BLaER1 treated with 17β-estradiol and CSF1 and Interleukin-3, amounts not matched to agents 10 nM and 100 nM (cell line): ENCODE measurements around the gene NEK6.

ENCODE experiments used
- H3K27ac ChIP-seq, 11 experiments: shearing (Covaris generic); formaldehyde crosslinking; 2 replicates each; pipeline ENCODE4 v1.8.1; 2022
- H3K27me3 ChIP-seq, 11 experiments: shearing (Covaris generic); formaldehyde crosslinking; 2 replicates each; pipeline ENCODE4 v1.8.1; 2022
- H3K36me3 ChIP-seq, 11 experiments: shearing (Covaris generic); formaldehyde crosslinking; 2 replicates each; pipeline ENCODE4 v1.8.1; 2022
- H3K4me1 ChIP-seq, 10 experiments: shearing (Covaris generic); formaldehyde crosslinking; 2 replicates each; pipeline ENCODE4 v1.8.1; 2022
- H3K4me2 ChIP-seq, 11 experiments: shearing (Covaris generic); formaldehyde crosslinking; 2 replicates each; pipeline ENCODE4 v1.8.1; 2022
- H3K4me3 ChIP-seq, 10 experiments: shearing (Covaris generic); formaldehyde crosslinking; 2 replicates each; pipeline ENCODE4 v1.8.1; 2022
- H3K9ac ChIP-seq, 11 experiments: shearing (Covaris generic); formaldehyde crosslinking; 2 replicates each; pipeline ENCODE4 v1.8.1; 2022
- H3K9me3 ChIP-seq, 11 experiments: shearing (Covaris generic); formaldehyde crosslinking; replicated peaks in 1 of 11; 2 replicates each; pipeline ENCODE4 v1.8.1; 2022
- H4K20me1 ChIP-seq, 11 experiments: shearing (Covaris generic); formaldehyde crosslinking; 2 replicates each; pipeline ENCODE4 v1.8.1; 2022
- Cebpa-rat ChIP-seq, 11 experiments: shearing (Covaris generic); IDR thresholded peaks; 2 replicates each; pipeline ENCODE4 v1.8.1; 2022

The NEK6 gene

GRCh38 chr9:124355941-124356744, 98.4 kb downstream of the NEK6 start:
- no peak overlapping the region for H3K4me3 ChIP-seq
- H3K27ac ChIP-seq, result no peak overlapping the region
- H3K4me2 ChIP-seq, result no peak overlapping the region
- no peak for TF ChIP-seq Cebpa-rat (IDR thresholded peaks at IDR 0.05)
- no peaks in the 10 kb centered on the region for H3K9me3 ChIP-seq
- no peak overlapping the region for H3K9ac ChIP-seq
- peaks cover 85 to 100% (median 100%) of the 10 kb centered on the region in 11 experiments for H4K20me1 ChIP-seq
- peaks cover 69 to 98% (median 89%) of the 10 kb centered on the region in 11 experiments for H3K36me3 ChIP-seq
- no peaks in the 10 kb centered on the region for H3K27me3 ChIP-seq
- H3K4me1 ChIP-seq, result peaks cover 0 to 21% (median 0%) of the 10 kb centered on the region in 10 experiments; a peak in 5 of 20 replicates

DNA sequence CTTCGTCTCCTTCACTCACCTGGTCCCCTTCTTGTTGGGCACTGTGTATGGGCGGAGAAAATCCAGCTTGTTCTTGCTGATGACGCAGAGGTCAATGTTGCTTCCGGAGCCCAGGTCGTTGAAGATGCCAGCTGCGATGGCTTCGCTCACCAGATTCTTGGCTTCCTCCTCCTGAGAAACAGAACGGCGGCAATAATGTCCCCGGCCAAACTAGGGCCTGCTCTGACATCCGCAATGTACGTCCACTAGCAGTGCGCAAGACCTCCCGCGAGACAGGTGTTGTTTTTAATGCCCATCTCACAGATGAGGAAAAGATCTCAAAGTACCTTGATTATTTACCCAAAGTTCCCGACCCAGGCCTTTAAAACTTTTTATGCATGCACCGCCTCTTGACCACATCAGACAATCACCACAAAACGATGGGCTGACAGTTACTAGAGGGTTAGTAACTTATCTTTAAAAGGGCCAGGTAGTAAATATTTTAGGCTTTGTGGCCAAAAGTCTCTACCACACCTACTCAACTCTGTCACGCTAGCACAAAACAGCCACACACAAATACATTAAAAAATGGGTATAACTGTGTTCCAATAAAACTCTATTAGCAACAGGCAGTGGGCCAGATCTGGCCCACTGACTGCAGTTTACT, 99.1 kb downstream of the NEK6 start:
- no peak overlapping the region for H3K4me3 ChIP-seq
- H4K20me1 ChIP-seq, result peaks cover 86 to 100% (median 100%) of the 10 kb centered on the region in 11 experiments
- H3K4me1 ChIP-seq, result peaks cover 0 to 21% (median 0%) of the 10 kb centered on the region in 10 experiments; a peak in 5 of 20 replicates
- H3K27me3 ChIP-seq, result no peaks in the 10 kb centered on the region
- no peaks in the 10 kb centered on the region for H3K9me3 ChIP-seq
- H3K36me3 ChIP-seq, result peaks cover 62 to 98% (median 83%) of the 10 kb centered on the region in 11 experiments
- no peak overlapping the region for H3K9ac ChIP-seq
- no peak overlapping the region for H3K4me2 ChIP-seq
- no peak for TF ChIP-seq Cebpa-rat (IDR thresholded peaks at IDR 0.05)
- H3K27ac ChIP-seq, result no peak overlapping the region

GRCh38 chr9:124357721-124358361, 100.1 kb downstream of the NEK6 start:
- Histone ChIP-seq H3K4me3 (no peak overlapping the region), H3K27me3 (no peaks in the 10 kb centered on the region), H4K20me1 (peaks cover 91 to 100% (median 100%) of the 10 kb centered on the region in 11 experiments), H3K4me1 (peaks cover 0 to 21% (median 0%) of the 10 kb centered on the region in 10 experiments; a peak in 5 of 20 replicates), H3K9ac (0 out of 22 replicates have a peak overlapping the region, but pooled peaks of 1 of the 11 experiments have one; percentile 11), H3K4me2 (no peak overlapping the region), H3K9me3 (no peaks in the 10 kb centered on the region), H3K27ac (no peak overlapping the region), H3K36me3 (peaks cover 52 to 98% (median 80%) of the 10 kb centered on the region in 11 experiments)
- no peak for TF ChIP-seq Cebpa-rat (IDR thresholded peaks at IDR 0.05)

DNA sequence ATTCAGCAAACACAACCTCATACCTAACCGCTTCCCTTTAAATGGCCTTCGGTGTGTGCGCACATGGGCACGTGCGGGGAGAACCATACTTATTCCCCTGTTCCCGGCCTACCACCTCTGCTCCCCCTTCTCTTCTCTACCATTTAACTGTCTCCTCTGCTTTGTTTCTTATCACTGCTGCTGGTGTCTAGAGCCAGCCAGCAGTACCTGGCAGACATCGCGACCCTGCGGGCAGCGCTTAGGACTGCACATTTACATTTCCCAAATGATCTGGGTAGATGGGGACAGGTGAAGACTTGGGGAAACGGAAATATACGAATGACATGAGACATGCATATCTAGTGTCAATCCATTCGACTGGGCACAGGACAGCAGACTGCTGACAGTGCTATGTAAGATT, 100.9 kb downstream of the NEK6 start:
- H3K9ac ChIP-seq, result no peak overlapping the region
- H3K36me3 ChIP-seq, result peaks cover 48 to 98% (median 76%) of the 10 kb centered on the region in 11 experiments
- no peak overlapping the region for H3K4me3 ChIP-seq
- H3K9me3 ChIP-seq, result no peaks in the 10 kb centered on the region
- H3K27ac ChIP-seq, result no peak overlapping the region
- H4K20me1 ChIP-seq, result peaks cover 96 to 100% (median 100%) of the 10 kb centered on the region in 11 experiments
- H3K4me2 ChIP-seq, result no peak overlapping the region
- peaks cover 0 to 21% (median 0%) of the 10 kb centered on the region in 10 experiments; a peak in 5 of 20 replicates for H3K4me1 ChIP-seq
- TF ChIP-seq Cebpa-rat (IDR thresholded peaks at IDR 0.05), result no peak
- H3K27me3 ChIP-seq, result no peaks in the 10 kb centered on the region

- H3K4me2 ChIP-seq, result no peak overlapping the region
- peaks cover 94 to 100% (median 100%) of the 10 kb centered on the region in 11 experiments for H4K20me1 ChIP-seq
- no peaks in the 10 kb centered on the region for H3K9me3 ChIP-seq
- no peak overlapping the region for H3K9ac ChIP-seq
- H3K36me3 ChIP-seq, result peaks cover 48 to 98% (median 76%) of the 10 kb centered on the region in 11 experiments
- no peak for TF ChIP-seq Cebpa-rat (IDR thresholded peaks at IDR 0.05)
- H3K27me3 ChIP-seq, result no peaks in the 10 kb centered on the region
- peaks cover 0 to 21% (median 0%) of the 10 kb centered on the region in 10 experiments; a peak in 5 of 20 replicates for H3K4me1 ChIP-seq
- H3K4me3 ChIP-seq, result no peak overlapping the region
- no peak overlapping the region for H3K27ac ChIP-seq
These were observed 101.7 kb downstream of the NEK6 start for GRCh38 chr9:124359426-124359825.

DNA sequence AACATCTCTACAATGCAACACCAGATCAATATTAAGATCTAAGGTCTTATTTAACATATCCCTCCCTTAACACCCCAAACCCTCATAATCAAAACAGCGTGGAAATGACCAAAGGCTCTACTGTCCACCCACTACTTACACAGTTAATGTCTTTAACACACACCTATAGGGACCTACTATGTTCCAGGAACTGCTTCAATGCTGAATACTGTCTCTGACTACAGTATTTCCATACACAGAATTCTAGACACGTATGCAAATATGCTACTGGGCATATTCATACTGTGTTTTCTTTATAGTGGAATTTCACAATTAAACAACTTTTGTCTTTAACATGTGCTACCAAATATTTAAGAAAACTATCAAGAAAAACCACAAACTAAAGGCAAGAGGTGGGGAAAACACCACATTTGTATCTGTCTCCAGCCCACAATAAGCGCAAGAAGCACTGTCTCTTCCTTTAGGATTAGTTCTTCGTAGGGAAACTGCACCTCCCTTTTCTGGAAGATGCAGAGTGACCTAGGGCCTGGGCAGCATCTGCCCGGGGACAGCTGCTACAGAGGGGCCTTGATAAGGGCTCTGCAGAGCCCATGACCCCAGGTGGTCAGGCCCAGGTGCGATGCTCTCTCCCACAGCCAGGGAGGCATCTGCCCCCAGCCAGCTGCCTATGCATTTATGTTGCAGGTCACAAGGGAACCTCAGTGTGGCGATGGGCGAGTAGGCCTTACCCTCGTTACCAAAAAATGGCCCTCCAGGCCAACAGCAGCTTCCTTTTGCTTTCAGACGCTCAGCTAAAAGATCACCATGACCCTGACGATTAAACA, 102.3 kb downstream of the NEK6 start:
- Histone ChIP-seq H3K9ac (no peak overlapping the region), H4K20me1 (peaks cover 93 to 100% (median 100%) of the 10 kb centered on the region in 11 experiments), H3K4me2 (no peak overlapping the region), H3K36me3 (peaks cover 48 to 98% (median 76%) of the 10 kb centered on the region in 11 experiments), H3K4me1 (peaks cover 0 to 21% (median 0%) of the 10 kb centered on the region in 10 experiments; a peak in 5 of 20 replicates), H3K27ac (no peak overlapping the region), H3K9me3 (no peaks in the 10 kb centered on the region), H3K4me3 (no peak overlapping the region), H3K27me3 (no peaks in the 10 kb centered on the region)
- no peak for TF ChIP-seq Cebpa-rat (IDR thresholded peaks at IDR 0.05)

DNA sequence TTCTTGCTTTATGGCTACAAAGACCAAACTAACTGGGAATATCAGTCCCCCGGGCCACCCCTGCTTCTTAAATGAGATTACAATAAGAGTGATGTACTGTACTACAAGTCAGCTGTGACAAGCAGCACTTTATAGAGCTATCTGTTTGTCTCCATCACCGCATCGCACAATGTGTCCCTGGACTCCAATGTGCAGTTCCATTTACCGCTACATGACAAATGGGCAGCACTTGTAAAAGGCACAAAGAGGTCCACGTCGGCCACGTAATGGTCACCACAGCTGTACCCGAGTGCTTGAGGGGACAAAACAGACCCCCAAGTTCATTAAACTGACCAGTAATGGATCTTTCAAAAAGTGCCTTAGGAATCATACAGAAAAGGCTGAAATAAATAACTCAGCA, 103.4 kb downstream of the NEK6 start:
- H3K9me3 ChIP-seq, result no peaks in the 10 kb centered on the region
- no peak overlapping the region for H3K4me2 ChIP-seq
- no peak for TF ChIP-seq Cebpa-rat (IDR thresholded peaks at IDR 0.05)
- peaks cover 47 to 98% (median 76%) of the 10 kb centered on the region in 11 experiments for H3K36me3 ChIP-seq
- peaks cover 0 to 12% (median 0%) of the 10 kb centered on the region in 10 experiments; a peak in 5 of 20 replicates for H3K4me1 ChIP-seq
- H4K20me1 ChIP-seq, result peaks cover 93 to 100% (median 100%) of the 10 kb centered on the region in 11 experiments
- no peak overlapping the region for H3K4me3 ChIP-seq
- H3K27ac ChIP-seq, result no peak overlapping the region
- H3K27me3 ChIP-seq, result no peaks in the 10 kb centered on the region
- no peak overlapping the region for H3K9ac ChIP-seq

- no peaks in the 10 kb centered on the region for H3K27me3 ChIP-seq
- peaks cover 86 to 100% (median 100%) of the 10 kb centered on the region in 11 experiments for H4K20me1 ChIP-seq
- H3K36me3 ChIP-seq, result peaks cover 44 to 99% (median 76%) of the 10 kb centered on the region in 11 experiments
- TF ChIP-seq Cebpa-rat (IDR thresholded peaks at IDR 0.05), result no peak
- H3K9me3 ChIP-seq, result no peaks in the 10 kb centered on the region
- no peak overlapping the region for H3K4me2 ChIP-seq
- H3K4me3 ChIP-seq, result no peak overlapping the region
- peaks cover 0 to 10% (median 0%) of the 10 kb centered on the region in 10 experiments; a peak in 7 of 20 replicates for H3K4me1 ChIP-seq
- no peak overlapping the region for H3K9ac ChIP-seq
- no peak overlapping the region for H3K27ac ChIP-seq
These were observed 105.8 kb downstream of the NEK6 start for GRCh38 chr9:124363326-124364096.
